IMR-90 (cell line): ENCODE results near the gene NPNT. TPM values are rescaled to one million over a fixed set of nuclear protein-coding genes. Genes with fewer than 3 reads are reported as not detected.

Experiments
- ATAC-seq: fragments of 200-7000 bp; cut with Tn5 transposase; 2 replicates; pipeline ENCODE4 v1.9.1; 2020; ENCODE audit warnings: low read depth, mild to moderate bottlenecking, moderate library complexity
- BruUV-seq: library from RNA; stranded (reverse); fragments of 400-500 nt; replicated peaks from 2 replicates; lab custom pipeline; 2021; lab: Mats Ljungman, UMichigan
- CTCF ChIA-PET: fragments of 300-600 bp; formaldehyde crosslinking; extraction: SDS; loops from one replicate; lab custom pipeline; 2021; ENCODE audit warnings: antibody characterized with exemption; lab: Yijun Ruan, JAX
- POLR2A ChIA-PET: fragments of 300-600 bp; sonication (Branson Sonifier 250); formaldehyde crosslinking; loops from one replicate; lab custom pipeline; 2022; ENCODE audit warnings: antibody characterized with exemption; ENCODE audit not compliant: unreplicated experiment; lab: Charles Lee
- DNase-seq: peaks from one replicate; pipeline ENCODE4 v3.0.0; 2013
- H2AFZ ChIP-seq: replicated peaks from 2 replicates; pipeline ENCODE3; 2013; ENCODE audit warnings: low read length, mild to moderate bottlenecking; ENCODE audit not compliant: poor library complexity
- H2AK5ac ChIP-seq: 2 replicates; pipeline ENCODE4 v1.6.1; 2013; ENCODE audit warnings: low read depth, low read length, inconsistent platforms
- H2AK9ac ChIP-seq: replicated peaks from 2 replicates; pipeline ENCODE3; 2013; ENCODE audit warnings: mild to moderate bottlenecking, low read depth, low read length, moderate library complexity; ENCODE audit not compliant: poor library complexity
- H2BK120ac ChIP-seq: 2 replicates; pipeline ENCODE4 v1.6.1; 2013; ENCODE audit warnings: low read depth, low read length, inconsistent platforms
- H2BK15ac ChIP-seq: 3 replicates; pipeline ENCODE4 v1.6.1; 2013; ENCODE audit warnings: low read depth, low read length, inconsistent platforms
- H2BK20ac ChIP-seq: 2 replicates; pipeline ENCODE4 v1.6.1; 2013; ENCODE audit warnings: low read depth, mild to moderate bottlenecking, inconsistent platforms, low read length, moderate library complexity
- H2BK5ac ChIP-seq: 2 replicates; pipeline ENCODE4 v1.6.1; 2013; ENCODE audit warnings: mild to moderate bottlenecking, low read depth, low read length, inconsistent platforms; ENCODE audit not compliant: poor library complexity, severe bottlenecking
- H3K14ac ChIP-seq: replicated peaks from 2 replicates; pipeline ENCODE4 v1.6.1; 2013; ENCODE audit warnings: low read depth, low read length, inconsistent platforms
- H3K18ac ChIP-seq: 2 replicates; pipeline ENCODE4 v1.6.1; 2013; ENCODE audit warnings: low read depth, low read length, control low read depth
- H3K23ac ChIP-seq: 2 replicates; pipeline ENCODE4 v1.6.1; 2013; ENCODE audit warnings: low read depth, low read length, inconsistent platforms
- H3K27ac ChIP-seq: 2 replicates; pipeline ENCODE4 v1.5.1; 2013; ENCODE audit warnings: mild to moderate bottlenecking, control low read depth, low read length; ENCODE audit not compliant: insufficient read depth
- H3K27me3 ChIP-seq: 2 replicates; pipeline ENCODE4 v1.6.1; 2013; ENCODE audit warnings: low read length; ENCODE audit not compliant: control insufficient read depth, insufficient read depth
- H3K36me3 ChIP-seq: 2 replicates; pipeline ENCODE4 v1.6.1; 2013; ENCODE audit warnings: low read length, mixed read lengths; ENCODE audit not compliant: control insufficient read depth, insufficient read depth
- H3K4ac ChIP-seq: 2 replicates; pipeline ENCODE4 v1.6.1; 2013; ENCODE audit warnings: low read depth, low read length, inconsistent platforms
- H3K4me1 ChIP-seq: 2 replicates; pipeline ENCODE4 v1.6.1; 2013; ENCODE audit warnings: low read length, mixed read lengths; ENCODE audit not compliant: control insufficient read depth, insufficient read depth
- H3K4me2 ChIP-seq: 2 replicates; pipeline ENCODE4 v1.6.1; 2013; ENCODE audit warnings: low read depth, mild to moderate bottlenecking, control low read depth, low read length, moderate library complexity
- H3K4me3 ChIP-seq: 2 replicates; pipeline ENCODE4 v1.5.1; 2013; ENCODE audit warnings: low read depth, mild to moderate bottlenecking, control low read depth, low read length, moderate library complexity; ENCODE audit not compliant: insufficient read depth
- H3K56ac ChIP-seq: 2 replicates; pipeline ENCODE4 v1.6.1; 2013; ENCODE audit warnings: low read length, inconsistent platforms; ENCODE audit not compliant: insufficient read depth; ENCODE audit errors: extremely low read depth
- H3K79me1 ChIP-seq, 2 experiments: 2 replicates each; pipeline ENCODE4 v1.6.1; 2013; ENCODE audit warnings: low read length in 2 of 2, inconsistent platforms in 1 of 2, low read depth in 1 of 2
- H3K9ac ChIP-seq: 2 replicates; pipeline ENCODE4 v1.6.1; 2013; ENCODE audit warnings: low read depth, low read length, control low read depth
- H3K9me1 ChIP-seq: 2 replicates; pipeline ENCODE4 v1.6.1; 2013; ENCODE audit warnings: low read length, inconsistent platforms; ENCODE audit not compliant: insufficient read depth
- H3K9me3 ChIP-seq: 2 replicates; pipeline ENCODE4 v1.6.1; 2013; ENCODE audit warnings: low read length; ENCODE audit not compliant: control insufficient read depth, insufficient read depth
- H4K20me1 ChIP-seq: 2 replicates; pipeline ENCODE4 v1.6.1; 2013; ENCODE audit warnings: low read length, inconsistent platforms; ENCODE audit not compliant: insufficient read depth
- H4K5ac ChIP-seq: 2 replicates; pipeline ENCODE4 v1.6.1; 2013; ENCODE audit warnings: mild to moderate bottlenecking, low read depth, low read length, control low read depth
- H4K8ac ChIP-seq, 2 experiments: 2 replicates each; pipeline ENCODE4 v1.6.1; 2013; ENCODE audit warnings: low read depth in 2 of 2, low read length in 2 of 2, control low read depth in 1 of 2, inconsistent platforms in 1 of 2
- H4K91ac ChIP-seq: 2 replicates; pipeline ENCODE4 v1.6.1; 2013; ENCODE audit warnings: low read depth, low read length, inconsistent platforms; ENCODE audit not compliant: insufficient read depth
- BHLHE40 ChIP-seq: fragments of 150-350 bp; IDR thresholded peaks from 2 replicates; pipeline ENCODE4 v1.6.1; 2016; ENCODE audit warnings: mild to moderate bottlenecking, low read depth, low read length
- CEBPB ChIP-seq: IDR thresholded peaks from 2 replicates; pipeline ENCODE4 v1.6.1; 2012; ENCODE audit warnings: low read depth, low read length, improper control_type of control experiment
- CHD1 ChIP-seq: IDR thresholded peaks from 2 replicates; pipeline ENCODE4 v1.6.1; 2012; ENCODE audit warnings: low read depth, low read length, improper control_type of control experiment
- CTCF ChIP-seq: conservative IDR thresholded peaks from 2 replicates; pipeline ENCODE4 v1.5.1; 2012; ENCODE audit warnings: mild to moderate bottlenecking, low read depth, low read length, improper control_type of control experiment
- FOS ChIP-seq: fragments of 150-350 bp; IDR thresholded peaks from 2 replicates; pipeline ENCODE4 v1.6.1; 2016; ENCODE audit warnings: low read depth, low read length
- MAFK ChIP-seq: IDR thresholded peaks from 2 replicates; pipeline ENCODE4 v1.6.1; 2012; ENCODE audit warnings: low read depth, low read length, improper control_type of control experiment
- MAZ ChIP-seq: IDR thresholded peaks from 2 replicates; pipeline ENCODE4 v1.6.1; 2012; ENCODE audit warnings: low read depth, mild to moderate bottlenecking, low read length, improper control_type of control experiment, moderate library complexity, borderline replicate concordance
- MXI1 ChIP-seq: IDR thresholded peaks from 2 replicates; pipeline ENCODE4 v1.6.1; 2012; ENCODE audit warnings: low read depth, mild to moderate bottlenecking, low read length, moderate library complexity, borderline replicate concordance
- NFE2L2 ChIP-seq: fragments of 150-350 bp; IDR thresholded peaks from 2 replicates; pipeline ENCODE4 v1.6.1; 2016; ENCODE audit warnings: low read depth, mild to moderate bottlenecking, low read length
- POLR2A ChIP-seq: IDR thresholded peaks from 2 replicates; pipeline ENCODE4 v1.6.1; 2012; ENCODE audit warnings: mild to moderate bottlenecking, low read depth, low read length
- RAD21 ChIP-seq: IDR thresholded peaks from 2 replicates; pipeline ENCODE4 v1.6.1; 2012; ENCODE audit warnings: low read length, improper control_type of control experiment
- RCOR1 ChIP-seq: IDR thresholded peaks from 2 replicates; pipeline ENCODE4 v1.6.1; 2012; ENCODE audit warnings: mild to moderate bottlenecking, low read length, improper control_type of control experiment; ENCODE audit not compliant: insufficient replicate concordance
- RFX5 ChIP-seq: IDR thresholded peaks from 2 replicates; pipeline ENCODE4 v1.8.0; 2012; ENCODE audit warnings: low read depth, mild to moderate bottlenecking, low read length, moderate library complexity
- SMC3 ChIP-seq: fragments of 150-350 bp; IDR thresholded peaks from 2 replicates; pipeline ENCODE4 v1.6.1; 2016; ENCODE audit warnings: low read depth, mild to moderate bottlenecking, antibody characterized with exemption, low read length, moderate library complexity
- USF2 ChIP-seq: fragments of 150-350 bp; IDR thresholded peaks from 2 replicates; pipeline ENCODE4 v1.6.1; 2017; ENCODE audit warnings: mild to moderate bottlenecking, antibody characterized with exemption, low read length, low read depth
- whole genome bisulfite sequencing, 2 experiments: methylation state at CpG; one replicate each; pipeline versions ENCODE4 v1.1.5 to v1.1.7; 2013; ENCODE audit warnings: missing lambda C conversion rate in 2 of 2; ENCODE audit not compliant: insufficient read length in 1 of 2; ENCODE audit errors: extremely low coverage in 2 of 2; 5-methylcytosine and 5-hydroxymethylcytosine counted together
- dilution Hi-C: fragments of 300-500 bp; cut with HindIII; formaldehyde crosslinking; loops from one replicate; pipeline ENCODE4 v1.14.3; 2018; ENCODE audit warnings: low sequenced_read_pairs; ENCODE audit not compliant: unreplicated experiment
- in situ Hi-C: fragments of 300-500 bp; cut with MboI; formaldehyde crosslinking; loops from 3 replicates; pipeline ENCODE4 v1.14.3; 2019; ENCODE audit warnings: low sequenced_read_pairs, inconsistent platforms, mixed read lengths
- intact Hi-C: fragments of 100-400 bp; cut with micrococcal nuclease; formaldehyde crosslinking; loops from 2 replicates; pipeline ENCODE4 v1.10.0; 2022
- polyA plus RNA-seq, 3 experiments: library from polyadenylated mRNA; depleted of rRNA; stranded (reverse); fragments of >200 nt; gene quantifications; 2 replicates each; pipeline ENCODE4 v1.2.3, GENCODE V29; 2012; ENCODE audit warnings: low replicate concordance in 1 of 3
- total RNA-seq: library from RNA; depleted of rRNA; stranded (reverse); fragments of >200 nt; gene quantifications from 2 replicates; pipeline ENCODE4 v1.2.3, GENCODE V29; 2012
- TF ChIP-seq, protein P1 (sequence below): fragments of 150-350 bp; IDR thresholded peaks from 2 replicates; pipeline ENCODE4 v1.6.1; 2016; ENCODE audit warnings: low read depth, mild to moderate bottlenecking, low read length, moderate library complexity, borderline replicate concordance

Gene NPNT
- total and polyA plus RNA-seq, 2 of the 4 experiments (the other 2 are of a cell fraction), result not detected

- ATAC-seq, result no peak
- TF ChIP-seq RCOR1 (no peak), CHD1 (no peak), RFX5 (no peak), MAFK (no peak), MAZ (no peak), MXI1 (no peak), USF2 (no peak), RAD21 (no peak), POLR2A (no peak), BHLHE40 (no peak), SMC3 (no peak), CEBPB (no peak), NFE2L2 (no peak), FOS (no peak), CTCF (no peak)
- TF ChIP-seq, protein P1, sequence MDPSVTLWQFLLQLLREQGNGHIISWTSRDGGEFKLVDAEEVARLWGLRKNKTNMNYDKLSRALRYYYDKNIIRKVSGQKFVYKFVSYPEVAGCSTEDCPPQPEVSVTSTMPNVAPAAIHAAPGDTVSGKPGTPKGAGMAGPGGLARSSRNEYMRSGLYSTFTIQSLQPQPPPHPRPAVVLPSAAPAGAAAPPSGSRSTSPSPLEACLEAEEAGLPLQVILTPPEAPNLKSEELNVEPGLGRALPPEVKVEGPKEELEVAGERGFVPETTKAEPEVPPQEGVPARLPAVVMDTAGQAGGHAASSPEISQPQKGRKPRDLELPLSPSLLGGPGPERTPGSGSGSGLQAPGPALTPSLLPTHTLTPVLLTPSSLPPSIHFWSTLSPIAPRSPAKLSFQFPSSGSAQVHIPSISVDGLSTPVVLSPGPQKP, result no peak
Measured at GRCh38 chr4:105870963-105871362, 24.3 kb upstream of the NPNT start.

More at GRCh38 chr4:105870963-105871362, 24.3 kb upstream of the NPNT start:
- Histone ChIP-seq H3K9me1 (no peaks in the 10 kb centered on the region), H2AK5ac (no peak overlapping the region), H3K4me3 (no peak overlapping the region), H3K4me2 (no peak overlapping the region), H3K18ac (no peak overlapping the region), H4K8ac (no peak overlapping the region), H3K4me1 (no peaks in the 10 kb centered on the region), H2BK120ac (no peak overlapping the region), H2BK20ac (no peak overlapping the region), H2AK9ac (no peak overlapping the region), H2BK5ac (no peak overlapping the region), H4K91ac (no peak overlapping the region), H4K5ac (no peak overlapping the region), H3K36me3 (no peaks in the 10 kb centered on the region), H3K56ac (no peak overlapping the region), H3K79me1 (no peaks in the 10 kb centered on the region), H3K9me3 (no peaks in the 10 kb centered on the region), H3K27me3 (no peaks in the 10 kb centered on the region; the same call in 1 of the 2 replicates), H3K14ac (no peak overlapping the region), H4K20me1 (no peaks in the 10 kb centered on the region), H3K23ac (no peak overlapping the region), H3K4ac (no peak overlapping the region), H2AFZ (no peak overlapping the region), H3K27ac (no peak overlapping the region), H3K9ac (no peak overlapping the region), H2BK15ac (no peak overlapping the region)
- 100% methylated on average over 2 of the region's 3 CpGs; no CpG with 5 or more reads in 1 of the 2 experiments for WGBS, 2 experiments
- POLR2A ChIA-PET, result no interaction called here
- CTCF ChIA-PET, result interaction anchor here (1.0 kb wide), 1 partner anchor 15 kb away, joined by 3 read pairs; no protein-coding TSS in a partner anchor
- intact Hi-C loops (no loop called here), dilution Hi-C loops (no loop called here), in situ Hi-C loops (no loop called here)
- DNase-seq, result no peak
- no TSS peak for BruUV-seq
